Tongue (tissue), 2 donors: ENCODE results near the gene KRT4. TPM values are rescaled to one million over a fixed set of nuclear protein-coding genes. Genes with fewer than 3 reads are reported as not detected.
A peak's percentile ranks its signal among the peaks of the same experiment; 100 is the strongest.

Source experiments
- DNase-seq: peaks from one replicate; pipeline ENCODE4 v3.0.0-alpha.2; 2015
- total RNA-seq: library from RNA; depleted of rRNA; stranded (reverse); fragments of >200 nt; gene quantifications from one replicate; pipeline ENCODE4 v1.2.3, GENCODE V29; 2014

KRT4 gene
- total RNA-seq, 1 donor from 2014 or later: 420 TPM

DNA sequence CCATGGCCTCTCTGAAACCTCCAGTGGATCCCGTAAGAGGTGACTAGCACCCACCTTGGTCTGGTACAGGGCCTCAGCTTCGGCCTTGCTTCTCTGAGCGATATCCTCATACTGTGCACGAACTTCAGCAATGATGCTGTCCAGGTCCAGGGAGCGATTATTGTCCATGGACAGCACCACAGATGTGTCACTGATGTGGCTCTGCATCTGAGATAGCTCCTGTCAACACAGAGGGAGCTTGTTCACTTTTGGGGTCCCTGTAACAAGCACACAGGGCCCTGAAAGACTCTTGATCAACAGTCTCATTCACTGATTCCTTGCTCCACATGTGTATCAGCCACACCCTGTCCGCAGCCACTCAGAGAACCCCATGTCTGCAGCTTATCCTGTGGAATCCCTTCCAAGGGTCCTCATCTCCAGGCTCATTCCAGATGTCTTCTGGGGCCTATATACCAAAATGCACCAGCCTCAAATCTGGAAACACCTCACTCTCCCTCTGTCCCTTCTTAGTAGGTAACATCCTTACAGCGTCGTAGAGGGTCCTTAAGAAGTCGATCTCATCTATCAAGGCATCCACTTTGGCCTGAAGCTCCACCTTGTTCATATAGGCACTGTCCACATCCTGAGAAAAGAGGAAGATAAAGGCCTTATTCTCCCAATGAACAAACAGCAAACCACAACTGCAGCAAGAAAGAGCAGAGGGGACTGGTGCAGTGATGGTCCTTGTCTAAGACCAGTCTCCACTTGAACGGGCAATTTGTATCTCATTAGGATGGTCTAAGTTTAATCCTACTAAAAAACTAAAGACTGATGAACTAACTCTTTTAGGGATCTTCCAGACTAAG is 21.5 kb downstream of the KRT4 start:
- DNase-seq: no peak

DNA sequence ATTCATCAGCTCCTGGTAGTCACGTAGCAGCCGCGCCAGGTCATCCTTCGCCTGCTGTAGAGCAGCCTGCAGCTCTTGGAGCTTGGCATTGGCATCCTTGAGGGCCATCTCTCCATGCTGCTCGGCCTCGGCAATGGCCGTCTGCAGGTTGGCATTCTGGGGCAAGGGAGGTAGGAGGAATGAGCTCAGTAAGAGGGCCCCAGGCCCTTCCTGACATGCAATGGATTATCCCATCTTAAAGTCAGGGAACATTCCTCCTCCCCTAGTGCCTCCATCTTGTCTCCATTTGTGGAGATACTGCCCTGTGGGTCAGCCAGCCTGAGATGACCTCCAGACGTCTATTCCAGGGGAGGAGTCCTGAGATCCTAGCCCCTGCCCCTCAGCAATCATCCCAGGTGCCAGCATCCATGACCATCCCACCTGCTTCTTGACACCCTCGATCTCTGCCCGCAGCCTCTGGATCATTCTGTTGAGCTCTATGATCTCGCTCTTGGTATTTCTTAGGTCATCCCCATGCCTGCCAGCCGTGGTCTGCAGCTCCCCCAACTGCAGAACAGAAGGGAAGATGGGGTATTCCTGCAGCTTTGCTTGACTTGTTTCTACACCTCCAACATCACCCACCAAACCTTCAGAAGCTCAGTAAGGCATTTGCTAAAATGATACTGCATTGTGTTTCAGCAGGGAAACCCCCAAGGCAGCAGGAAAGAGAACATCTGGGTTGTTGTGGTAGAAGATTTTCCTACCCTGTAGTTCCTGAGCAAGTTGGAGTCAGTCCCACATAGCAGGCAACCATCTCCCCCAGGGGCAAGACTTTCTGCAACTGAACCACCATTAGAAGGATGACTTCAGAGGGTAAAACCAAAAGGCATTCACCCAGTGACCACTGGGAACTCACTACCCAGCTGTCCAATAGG is 22.4 kb downstream of the KRT4 start:
- DNase-seq: no peak

DNA sequence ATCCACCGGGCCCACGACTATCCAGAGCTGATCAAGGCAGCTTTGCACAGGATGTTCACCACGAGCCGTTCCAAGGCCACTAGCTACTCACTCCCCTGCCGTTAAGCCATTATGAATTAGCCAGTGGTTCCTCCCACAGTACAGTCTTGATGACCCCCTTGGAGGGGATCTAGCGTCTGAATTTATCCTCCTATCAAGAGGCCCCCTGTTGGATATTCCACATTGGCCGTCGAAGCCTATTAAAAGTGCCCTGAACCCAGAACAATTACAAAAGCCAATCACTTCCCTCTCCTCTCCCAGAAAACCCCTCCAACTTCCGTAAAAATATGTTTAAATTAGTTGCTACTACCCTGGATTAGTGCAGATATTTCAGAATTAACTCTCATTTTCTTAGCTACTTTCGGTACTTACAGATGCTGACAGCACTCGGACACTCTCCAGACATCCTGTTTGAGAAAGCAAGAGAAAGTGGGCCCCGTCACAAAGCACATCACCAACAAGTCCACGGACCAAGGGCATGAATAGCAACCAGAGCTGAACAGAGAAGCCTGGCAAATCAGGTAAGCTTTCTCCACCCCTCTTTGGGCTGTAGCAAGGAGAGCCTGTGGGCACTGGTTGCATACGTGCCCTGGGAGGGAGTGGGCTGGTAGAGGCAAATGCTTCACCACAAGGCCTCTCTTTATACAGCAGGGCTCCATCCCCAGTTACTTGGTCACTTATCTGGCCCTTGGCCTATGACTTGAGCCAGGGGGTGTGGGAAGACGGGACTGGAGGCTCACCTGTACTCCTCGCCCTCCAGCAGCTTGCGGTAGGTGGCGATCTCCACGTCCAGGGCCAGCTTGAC is 23.3 kb downstream of the KRT4 start:
- peak; percentile 51 for DNase-seq

DNA sequence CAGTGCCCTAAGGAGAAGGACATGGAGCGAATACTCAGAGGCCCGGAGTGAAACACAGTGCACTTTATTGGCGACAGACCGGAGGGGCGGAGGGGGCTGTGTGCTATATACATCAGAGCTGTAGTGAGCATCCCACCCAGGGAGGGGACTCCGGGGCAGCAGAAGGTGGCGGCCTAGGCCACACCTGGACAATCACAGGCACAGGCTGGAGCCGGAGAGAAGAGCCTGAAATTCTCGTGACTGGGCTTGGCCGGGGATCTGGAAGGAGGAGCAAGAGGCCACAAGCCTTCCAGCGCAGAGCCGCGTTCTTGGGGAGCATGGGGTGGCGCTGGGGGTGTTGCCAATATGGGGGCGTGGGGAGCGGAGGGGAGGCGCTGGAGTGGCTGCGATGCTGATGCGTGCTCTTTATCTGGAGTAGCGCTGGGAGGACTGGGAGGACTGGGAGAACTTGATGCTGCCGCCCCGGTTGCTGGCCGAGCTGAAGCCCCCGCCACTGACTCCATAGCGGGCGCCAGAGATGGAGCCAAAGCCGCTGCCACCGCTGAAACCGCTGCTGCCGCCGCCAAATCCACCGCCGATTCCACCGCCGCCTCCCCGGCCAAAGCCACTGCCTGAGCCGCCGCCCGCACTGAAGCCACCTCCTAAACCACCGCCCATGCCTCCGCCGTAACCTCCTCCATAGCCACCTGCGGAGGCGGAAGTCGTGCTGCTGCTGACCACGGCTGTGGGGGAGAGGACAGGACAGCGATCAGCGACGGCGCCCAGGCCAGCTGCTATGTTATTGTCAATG is 24.1 kb downstream of the KRT4 start:
- no peak for DNase-seq

DNA sequence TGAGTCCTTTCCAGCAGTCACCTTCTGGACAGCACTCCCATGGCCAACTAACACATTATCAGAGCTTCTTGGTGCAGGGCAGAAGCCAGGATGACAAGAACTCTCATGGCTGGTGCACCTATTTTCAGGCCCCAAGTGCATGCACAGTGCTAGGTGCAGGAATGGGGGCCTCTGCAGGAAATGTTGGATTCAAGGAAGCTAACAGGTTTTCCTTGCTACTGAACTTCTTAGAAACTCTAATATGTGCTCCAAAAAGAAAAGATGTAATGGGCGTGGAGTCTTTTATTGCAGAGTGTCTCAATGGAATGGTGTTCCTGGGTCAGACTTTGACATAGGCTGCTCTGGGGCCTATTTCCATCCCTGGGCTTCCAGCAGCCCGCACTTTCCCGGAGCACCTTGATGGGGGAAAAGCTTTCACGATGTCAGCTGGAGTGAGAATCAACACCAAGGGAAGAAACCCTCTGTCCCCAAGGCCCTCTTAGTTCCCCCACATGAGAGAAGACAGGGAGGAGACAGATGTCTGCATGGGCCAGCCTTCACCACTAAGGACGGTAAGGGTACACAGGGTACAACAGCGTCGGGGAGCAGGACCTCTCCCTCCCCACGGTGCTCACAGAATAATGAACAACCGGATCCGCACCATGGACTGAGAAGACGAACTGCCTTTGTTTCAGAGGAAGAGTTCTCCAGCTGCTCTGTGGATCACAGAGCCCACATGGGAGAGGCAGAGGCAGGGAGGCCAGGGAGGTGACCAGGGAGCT is 24.9 kb downstream of the KRT4 start:
- DNase-seq: no peak

DNA sequence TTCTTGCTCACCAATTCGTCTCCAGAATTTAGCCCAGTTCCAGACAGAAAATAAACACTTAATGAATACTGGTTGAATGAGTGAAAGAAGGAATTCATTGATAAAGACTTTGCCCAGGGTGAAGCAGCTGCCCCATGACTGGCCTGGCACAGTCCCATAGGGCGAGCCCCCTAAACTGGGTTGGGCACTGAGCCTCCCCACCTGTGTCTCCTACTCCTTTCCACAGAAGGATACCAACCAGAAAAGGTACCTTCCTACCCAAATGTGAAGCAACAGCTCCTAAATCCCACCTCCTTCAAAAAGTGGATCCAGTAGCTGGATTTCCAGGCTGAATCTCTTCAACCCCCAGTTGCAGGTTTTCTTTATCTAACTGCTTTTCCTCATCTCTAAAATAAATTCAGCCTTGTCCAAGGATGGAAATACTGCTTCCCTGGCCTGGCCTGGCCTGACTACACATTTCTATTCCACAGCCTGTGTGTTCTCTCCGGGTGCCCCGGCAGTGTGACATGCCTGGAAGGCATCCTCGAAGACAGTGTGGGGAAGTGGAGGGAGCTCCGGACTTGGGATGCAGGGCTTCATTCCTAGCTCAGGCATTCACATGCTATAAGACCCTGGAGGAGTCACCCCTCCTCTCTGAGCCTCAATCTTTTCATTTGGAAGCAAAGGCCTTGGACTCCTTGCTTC is 25.6 kb downstream of the KRT4 start:
- DNase-seq: no peak

DNA sequence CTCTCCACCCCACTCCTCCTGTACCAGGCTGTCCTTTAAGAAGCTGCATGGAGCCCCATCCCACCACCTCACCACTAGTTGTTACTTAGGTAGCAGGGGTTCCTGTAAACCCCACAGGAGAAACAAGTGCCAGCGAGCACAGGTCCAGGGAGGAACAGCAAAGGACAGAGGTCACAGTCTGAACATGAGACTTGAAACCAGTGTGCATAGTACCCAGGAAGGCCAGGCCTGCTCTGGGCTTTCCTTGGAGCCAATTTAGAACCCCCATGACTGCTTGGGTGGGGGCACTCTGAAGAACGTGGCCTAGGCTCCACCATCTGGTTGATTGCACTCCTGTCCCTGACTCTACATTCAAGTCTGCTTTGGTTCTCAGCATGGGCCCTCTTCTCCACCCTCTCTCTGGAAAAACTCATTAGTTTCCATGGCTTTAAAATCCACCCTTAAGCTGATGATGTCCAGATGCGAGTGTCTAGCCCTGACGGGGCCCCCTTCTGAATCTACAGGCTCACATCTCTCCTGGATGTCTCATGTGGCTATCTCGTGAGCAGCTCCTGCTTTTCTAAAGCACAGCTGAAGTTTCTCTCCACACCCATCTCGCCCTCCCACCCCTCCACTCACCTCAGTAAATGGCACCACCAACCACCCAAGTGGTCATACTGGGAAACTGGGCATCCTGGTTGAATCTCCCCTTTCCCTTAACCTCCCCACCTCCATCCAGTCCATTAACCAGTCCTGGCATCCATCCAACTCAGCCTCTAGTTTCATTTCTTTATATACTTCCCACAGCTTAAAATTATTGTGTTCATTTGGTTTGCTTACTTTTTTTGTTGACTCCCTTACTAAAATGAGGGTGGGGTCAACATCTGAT is 26.4 kb downstream of the KRT4 start:
- DNase-seq: peak; percentile 64

DNA sequence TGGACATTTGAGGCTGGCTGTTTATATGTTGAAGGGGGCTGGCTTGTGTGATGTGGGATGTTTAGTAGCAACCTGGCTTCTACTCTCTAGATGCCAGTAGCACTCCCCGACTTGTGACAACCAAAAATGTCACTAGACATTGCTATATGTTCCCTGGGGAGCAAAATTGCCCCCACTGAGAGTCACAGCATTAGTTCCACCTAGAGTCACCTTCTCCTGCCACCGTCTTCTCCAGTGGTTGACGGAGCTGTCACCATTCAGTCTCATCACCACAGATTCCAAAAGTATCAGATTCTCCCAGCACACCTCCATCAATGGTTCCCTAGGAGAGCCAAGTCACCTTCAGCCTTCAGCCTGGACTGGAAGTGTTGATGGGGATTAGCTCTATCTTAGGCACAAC is 29.0 kb downstream of the KRT4 start:
- no peak for DNase-seq

DNA sequence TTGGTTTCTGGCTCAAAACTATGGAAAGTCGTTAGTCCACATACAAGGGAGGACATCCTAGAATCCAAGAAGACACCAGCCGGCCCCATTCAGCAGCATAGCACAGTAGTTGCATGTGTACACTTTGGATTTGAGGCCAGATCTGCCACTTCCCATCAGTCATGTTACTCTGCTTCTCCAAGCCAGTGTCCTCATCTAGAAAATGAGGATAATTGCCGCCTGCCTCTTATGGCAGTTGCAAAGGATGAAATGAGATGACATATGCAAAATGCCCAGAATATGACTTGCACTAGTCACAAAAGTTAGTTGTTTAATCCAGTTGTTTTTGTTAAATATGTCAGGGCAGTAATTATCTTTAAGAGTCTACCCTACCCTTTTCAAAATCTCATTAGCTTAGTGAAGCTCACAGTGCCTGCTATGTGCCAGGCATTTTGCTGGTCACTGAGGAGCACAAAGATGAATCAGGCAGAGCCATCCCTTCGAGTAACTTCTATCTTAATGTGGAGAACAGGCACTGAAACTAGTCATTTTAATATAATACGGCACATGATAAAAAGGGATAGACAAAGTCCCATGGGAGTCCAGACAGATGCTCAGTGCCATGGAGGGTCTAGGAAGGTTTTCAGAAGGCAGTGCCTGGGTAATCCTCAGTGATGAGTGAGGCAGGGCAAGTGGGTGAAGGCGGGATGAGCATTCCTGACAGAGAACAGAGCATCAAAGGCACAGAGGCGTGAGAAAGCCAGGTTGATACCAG is 30.2 kb downstream of the KRT4 start:
- no peak for DNase-seq

DNA sequence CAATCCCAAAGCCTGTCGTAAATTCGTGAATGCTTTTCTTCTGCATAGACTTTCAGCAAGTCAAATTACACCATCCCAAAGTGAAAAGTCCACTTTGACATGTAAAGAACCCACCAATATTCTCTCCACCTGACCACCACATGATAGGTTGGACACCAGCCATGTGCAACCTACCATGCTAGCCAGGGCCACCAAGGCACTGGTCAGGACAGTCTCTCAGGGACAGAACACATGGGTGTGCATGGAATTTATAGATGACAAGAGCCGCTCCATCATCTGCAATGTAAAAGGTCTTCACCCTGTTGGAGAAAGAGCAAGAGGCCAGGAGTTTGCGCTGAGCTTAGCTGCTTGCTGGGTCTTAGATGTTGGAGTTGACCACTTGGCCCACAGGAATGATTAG is 31.4 kb downstream of the KRT4 start:
- no peak for DNase-seq

DNA sequence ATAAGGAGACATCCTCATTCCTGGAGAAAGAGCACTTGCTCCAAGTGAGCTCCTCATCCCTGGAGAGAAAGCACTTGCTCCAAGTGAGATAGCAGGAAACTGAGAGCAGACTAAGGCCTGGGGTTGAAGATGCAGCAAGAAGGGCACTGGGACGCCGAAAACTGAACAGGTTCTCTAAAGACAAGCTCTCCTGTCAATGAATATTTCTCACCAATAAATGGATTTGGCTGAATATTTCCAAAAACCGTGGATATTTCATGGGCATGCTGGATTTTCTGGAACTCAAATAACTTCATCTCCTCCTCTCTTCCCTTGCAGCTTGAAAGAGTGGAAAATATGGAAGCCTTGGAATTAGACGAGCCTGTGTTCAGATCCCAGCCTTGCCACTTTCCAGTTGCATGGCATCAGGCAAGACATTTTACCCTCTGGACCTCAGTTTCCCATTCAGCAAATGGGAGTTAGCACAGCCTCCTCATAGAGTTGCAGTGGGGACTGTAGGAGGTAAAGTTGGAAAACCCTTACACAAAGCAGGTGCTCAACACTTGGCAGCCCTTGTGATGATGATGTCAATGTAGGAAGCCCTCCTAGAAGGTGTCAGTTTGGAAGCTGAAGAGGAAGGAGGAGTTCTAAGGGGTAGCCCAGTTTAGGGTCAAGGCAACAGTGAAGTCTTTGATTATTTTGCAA is 32.4 kb downstream of the KRT4 start:
- DNase-seq: no peak

DNA sequence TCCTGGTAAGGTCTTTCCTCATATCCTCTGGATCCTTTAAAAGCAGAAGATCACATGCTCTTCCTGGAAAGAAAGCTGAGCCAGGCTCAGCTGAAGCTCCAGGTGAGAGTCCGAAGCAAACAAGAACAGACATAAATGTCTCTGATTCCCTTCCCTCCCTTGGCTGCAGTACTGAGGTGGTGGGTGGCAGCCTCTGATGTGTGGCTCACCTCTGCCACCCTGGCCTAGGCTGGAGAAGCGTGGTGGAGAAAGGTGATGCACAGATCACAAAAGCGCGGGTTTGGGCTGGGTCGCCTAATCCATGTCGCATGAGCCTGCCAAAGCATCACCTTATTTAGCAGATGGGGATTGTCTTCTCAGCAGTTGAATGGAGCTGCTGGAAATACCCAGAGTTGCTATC is 34.0 kb downstream of the KRT4 start:
- no peak for DNase-seq

DNA sequence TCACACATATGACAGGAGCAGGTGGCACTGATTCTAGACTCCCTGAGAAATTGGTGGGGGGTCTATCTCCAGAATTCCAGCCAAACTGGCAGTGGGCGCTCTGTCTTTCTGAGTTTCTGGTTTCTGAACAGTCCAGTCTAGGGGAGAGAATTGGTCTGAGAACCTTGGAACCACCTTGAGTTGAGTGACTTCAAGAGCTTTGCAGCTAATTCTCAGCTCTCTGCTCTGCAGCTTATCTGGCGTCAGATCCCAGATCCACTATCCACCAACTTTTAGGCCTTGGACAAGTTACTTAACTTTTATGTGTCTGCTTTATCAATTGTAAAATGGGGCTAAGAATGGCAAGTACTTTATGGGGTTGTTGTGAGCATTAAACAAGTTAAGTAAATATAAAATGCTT is 35.1 kb downstream of the KRT4 start:
- DNase-seq: no peak

DNA sequence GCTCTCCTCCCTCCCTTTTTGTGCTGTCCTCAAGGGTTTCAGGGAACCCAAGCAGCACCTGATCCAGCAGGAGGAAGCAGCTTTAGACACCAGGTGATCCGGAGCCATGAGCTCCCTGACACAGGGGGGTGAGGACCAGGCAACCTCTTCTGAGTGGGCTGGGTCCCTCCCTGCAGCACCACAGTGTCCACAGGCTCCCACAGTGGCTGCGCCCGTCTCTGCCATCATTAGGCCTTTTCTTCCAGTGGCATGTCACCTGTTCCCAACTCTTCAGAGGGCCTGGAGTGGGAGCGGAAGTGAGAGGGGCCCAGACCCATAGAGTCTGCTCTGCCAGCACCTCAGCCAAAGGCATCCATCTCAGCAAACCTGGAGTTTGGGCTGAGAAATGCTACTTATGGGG is 36.4 kb downstream of the KRT4 start:
- DNase-seq: no peak

DNA sequence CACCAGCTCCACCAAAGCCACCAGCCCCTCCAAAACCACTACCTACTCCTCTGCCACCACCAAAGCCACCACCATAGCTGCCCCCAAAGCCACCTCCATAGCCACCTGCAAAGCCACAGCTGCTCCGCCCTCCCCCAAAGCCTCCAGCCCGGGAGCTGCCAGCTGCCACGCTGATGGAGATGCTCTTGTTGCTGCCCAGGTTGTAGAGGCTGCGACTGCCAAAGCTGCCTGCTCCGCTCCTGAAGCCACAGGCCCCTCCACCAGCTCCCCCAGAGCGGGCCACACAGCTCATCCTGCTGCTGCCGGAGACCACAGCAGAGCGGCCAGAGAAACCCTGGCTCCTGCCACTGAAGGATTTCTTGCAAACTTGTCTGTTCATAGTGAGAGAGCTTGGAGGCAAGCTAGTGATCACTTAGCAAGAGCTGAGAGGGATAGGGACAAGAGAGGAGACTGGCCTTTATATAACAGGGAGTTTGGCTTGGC is 37.0 kb downstream of the KRT4 start, which contains the start of gene KRT76:
TSS of gene KRT76 (minus strand) at position 433 of the 483 bp plus-strand sequence. CDS start at position 379, 54 bp downstream.
- DNase-seq: no peak

DNA sequence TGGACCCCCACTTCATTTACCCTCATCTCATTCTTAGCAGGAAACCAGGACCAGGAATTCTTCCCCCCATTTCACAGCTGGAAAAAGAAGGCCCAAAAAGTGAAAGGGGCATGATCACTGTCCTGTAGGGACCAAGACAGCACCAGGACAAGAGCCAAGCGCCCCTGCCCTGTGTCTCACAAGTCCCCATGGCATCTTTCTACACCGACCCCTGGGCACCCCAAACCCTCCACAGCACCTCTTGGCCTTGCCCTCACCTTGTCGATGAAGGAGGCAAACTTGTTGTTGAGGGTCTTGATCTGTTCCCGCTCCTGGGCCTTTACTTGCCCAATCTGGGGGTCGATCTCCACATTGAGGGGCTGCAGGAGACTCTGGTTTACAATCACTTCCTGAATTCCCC is 37.5 kb downstream of the KRT4 start:
- no peak for DNase-seq

DNA sequence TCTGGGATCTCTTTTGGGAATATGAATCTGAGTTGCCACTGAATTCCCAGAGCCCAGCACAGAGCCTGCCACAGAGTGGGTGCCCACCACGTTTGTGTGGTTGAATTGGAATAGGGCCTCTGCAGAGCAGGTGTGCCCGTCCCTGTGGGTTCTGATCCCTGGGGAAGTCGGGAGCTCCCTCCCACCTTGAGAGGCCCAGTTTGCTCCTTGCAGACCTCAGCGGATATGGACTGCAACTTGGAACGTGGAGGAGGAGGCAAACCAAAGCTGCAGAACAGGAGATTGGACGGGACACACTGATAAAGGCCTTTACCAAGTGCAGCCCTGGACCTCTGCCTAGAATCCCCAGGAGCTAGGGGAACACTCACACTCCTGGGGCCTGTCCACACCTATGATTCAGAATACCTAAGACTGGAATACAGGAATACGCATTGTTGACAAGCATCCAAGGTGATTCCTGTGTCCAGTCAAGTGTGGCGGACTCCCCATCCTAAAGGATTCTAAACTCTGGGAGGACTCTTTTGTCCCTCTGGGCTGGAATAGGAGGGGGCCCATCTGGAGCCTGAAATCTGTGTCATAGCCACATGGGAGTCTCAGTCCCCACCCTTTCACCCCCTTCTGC is 39.2 kb downstream of the KRT4 start:
- DNase-seq: no peak
